ENCODE measurements around the gene MB21D2. TPM values are rescaled to one million over a fixed set of nuclear protein-coding genes. Genes with fewer than 3 reads are reported as not detected.

MB21D2 gene
- total RNA-seq, 1 experiment from 2014 or later = 26.0 TPM

GRCh38 chr3:192884777-192885773 lies 32.6 kb downstream of the MB21D2 start:
- peaks cover 91% of the 10 kb centered on the region for H3K4me1 ChIP-seq (ENCODE audit: insufficient read depth, low read length)
- peaks cover 15% of the 10 kb centered on the region for H3F3A ChIP-seq (ENCODE audit: low read length, unreplicated experiment)
- H3K27ac ChIP-seq (ENCODE audit: low read length) = peak overlapping the region; percentile 98
- H3K79me2 ChIP-seq (ENCODE audit: low read length) = peaks cover 77% of the 10 kb centered on the region
- peak; percentile 48 for ATAC-seq
- no peak for TF ChIP-seq CTCF (conservative IDR thresholded peaks at IDR 0.05; ENCODE audit: low read depth, low read length)
- no peak for TF ChIP-seq EZH2phosphoT487 (IDR thresholded peaks at IDR 0.05; ENCODE audit: borderline replicate concordance, low read length)
- TF ChIP-seq EZH2 (IDR thresholded peaks at IDR 0.05; ENCODE audit: low read length, unreplicated experiment) = no peak
- H4K20me1 ChIP-seq (ENCODE audit: low read length) = no peaks in the 10 kb centered on the region
- ChIA-PET POLR2A (ENCODE audit: unreplicated experiment) (interaction anchor here (0.6 kb wide), 1 partner anchor 1787 kb away, joined by 3 read pairs; no protein-coding TSS in a partner anchor), CTCF (interaction anchor here (0.6 kb wide), 1 partner anchor 31 kb away, joined by 4 read pairs; no protein-coding TSS in a partner anchor)
- DNase-seq = peak; percentile 92
- peak overlapping the region; percentile 85 for H3K4me2 ChIP-seq (ENCODE audit: low read length)
- intact Hi-C loops (cut with micrococcal nuclease) = loop anchor here (2.0 kb wide), 1 partner anchor 66 kb away; no protein-coding TSS in a partner anchor
- H3K9me2 ChIP-seq (replicated peaks; ENCODE audit: low read length) = no peaks in the 10 kb centered on the region
- H2AFZ ChIP-seq (ENCODE audit: low read length) = no peak overlapping the region
- no peaks in the 10 kb centered on the region for H3K36me3 ChIP-seq (ENCODE audit: low read depth, low read length)
- H3K9me3 ChIP-seq (ENCODE audit: low read length) = no peaks in the 10 kb centered on the region
- BruUV-seq (replicated peaks) = TSS peak; percentile 70
- H3K27me3 ChIP-seq (ENCODE audit: low read length) = no peaks in the 10 kb centered on the region
- no peak overlapping the region for H3K4me3 ChIP-seq (ENCODE audit: low read length)
- H3K9ac ChIP-seq (ENCODE audit: low read length) = peak overlapping the region; percentile 87

DNA sequence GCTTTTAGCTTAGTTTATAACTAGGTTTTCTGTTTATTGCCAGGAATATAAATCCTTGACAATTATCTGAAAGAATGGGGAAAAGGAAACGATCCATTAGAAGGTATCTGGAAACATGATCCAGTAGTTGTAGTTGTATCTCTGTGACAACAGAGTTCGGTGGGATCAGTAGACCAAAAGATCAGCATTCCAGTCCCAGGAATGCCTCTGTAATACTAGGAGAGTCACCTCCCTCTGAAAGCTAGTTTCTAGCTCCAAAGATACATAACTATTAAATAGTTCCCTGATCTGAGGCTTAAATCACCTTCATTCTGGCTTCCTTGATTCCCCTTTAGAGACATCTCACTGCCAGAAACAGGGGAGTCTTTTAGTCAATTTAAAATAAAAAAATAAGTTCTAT lies 34.1 kb downstream of the MB21D2 start:
- TSS peak; percentile 10 for BruUV-seq (replicated peaks)
- no peaks in the 10 kb centered on the region for H3K9me2 ChIP-seq (replicated peaks; ENCODE audit: low read length)
- POLR2A ChIA-PET (ENCODE audit: unreplicated experiment) = interaction anchor here (0.9 kb wide), 1 partner anchor 34 kb away, joined by 6 read pairs; the partner anchor contains the start of gene MB21D2
- CTCF ChIA-PET = no interaction called here
- intact Hi-C loops (cut with micrococcal nuclease) = loop anchor here (1.0 kb wide), 1 partner anchor 33 kb away; no protein-coding TSS in a partner anchor
- no peak overlapping the region for H3K4me3 ChIP-seq (ENCODE audit: low read length)
- peaks cover 87% of the 10 kb centered on the region for H3K4me1 ChIP-seq (ENCODE audit: insufficient read depth, low read length)
- no peaks in the 10 kb centered on the region for H3K27me3 ChIP-seq (ENCODE audit: low read length)
- TF ChIP-seq EZH2 (IDR thresholded peaks at IDR 0.05; ENCODE audit: low read length, unreplicated experiment) (no peak), EZH2phosphoT487 (IDR thresholded peaks at IDR 0.05; ENCODE audit: borderline replicate concordance, low read length) (no peak), CTCF (conservative IDR thresholded peaks at IDR 0.05; ENCODE audit: low read depth, low read length) (no peak)
- H2AFZ ChIP-seq (ENCODE audit: low read length) = no peak overlapping the region
- no peaks in the 10 kb centered on the region for H3K9me3 ChIP-seq (ENCODE audit: low read length)
- no peak for ATAC-seq
- peak; percentile 52 for DNase-seq
- peaks cover 15% of the 10 kb centered on the region for H3F3A ChIP-seq (ENCODE audit: low read length, unreplicated experiment)
- no peaks in the 10 kb centered on the region for H4K20me1 ChIP-seq (ENCODE audit: low read length)
- peak overlapping the region; percentile 98 for H3K27ac ChIP-seq (ENCODE audit: low read length)
- H3K4me2 ChIP-seq (ENCODE audit: low read length) = peak overlapping the region; percentile 45
- no peaks in the 10 kb centered on the region for H3K36me3 ChIP-seq (ENCODE audit: low read depth, low read length)
- peak overlapping the region; percentile 52 for H3K9ac ChIP-seq (ENCODE audit: low read length)
- H3K79me2 ChIP-seq (ENCODE audit: low read length) = peaks cover 71% of the 10 kb centered on the region
